Aorta (tissue), 5 donors: ENCODE data around the gene C2orf76. TPM values are rescaled to one million over a fixed set of nuclear protein-coding genes. Genes with fewer than 3 reads are reported as not detected.

Source experiments
- ATAC-seq: fragments of 200-7000 bp; cut with Tn5 transposase; one replicate; pipeline ENCODE4 v1.9.1; 2022; ENCODE audit warnings: moderate library complexity; ENCODE audit not compliant: low FRiP score
- DNase-seq, 2 donors: peaks; one replicate each; pipeline ENCODE4 v3.0.0-alpha.2; 2020
- H3K27ac ChIP-seq, 2 donors: one replicate each; pipeline ENCODE4 v1.5.1; 2013; ENCODE audit warnings: low read length in 2 of 2, mild to moderate bottlenecking in 2 of 2, moderate library complexity in 2 of 2, control low read depth in 1 of 2, inconsistent platforms in 1 of 2, low read depth in 1 of 2
- H3K27me3 ChIP-seq, 2 donors: one replicate each; pipeline ENCODE4 v1.6.1; 2013; ENCODE audit warnings: control low read depth in 1 of 2, low read length in 1 of 2, mild to moderate bottlenecking in 1 of 2, moderate library complexity in 1 of 2; ENCODE audit not compliant: insufficient read depth in 2 of 2, control insufficient read depth in 1 of 2
- H3K36me3 ChIP-seq, 2 donors: one replicate each; pipeline ENCODE4 v1.6.1; 2013; ENCODE audit warnings: control low read depth in 1 of 2, low read length in 1 of 2, mild to moderate bottlenecking in 1 of 2; ENCODE audit not compliant: insufficient read depth in 2 of 2, control insufficient read depth in 1 of 2
- H3K4me1 ChIP-seq, 2 donors: one replicate each; pipeline ENCODE4 v1.6.1; 2013; ENCODE audit warnings: low read length in 2 of 2, control low read depth in 1 of 2, mild to moderate bottlenecking in 1 of 2, moderate library complexity in 1 of 2; ENCODE audit not compliant: insufficient read depth in 2 of 2, control insufficient read depth in 1 of 2
- H3K4me3 ChIP-seq, 2 donors: one replicate each; pipeline ENCODE4 v1.5.1; 2013; ENCODE audit warnings: low read length in 2 of 2, control low read depth in 1 of 2, mild to moderate bottlenecking in 1 of 2
- H3K9me3 ChIP-seq: one replicate; pipeline ENCODE4 v1.6.1; 2013; ENCODE audit warnings: mild to moderate bottlenecking, low read length; ENCODE audit not compliant: control insufficient read depth
- WGBS, 2 donors: extraction: QIAGEN DNeasy Blood & Tissue Kit; methylation state at CpG; one replicate each; pipeline ENCODE4 v1.1.7; 2013; 5-methylcytosine and 5-hydroxymethylcytosine counted together
- intact Hi-C, 2 donors: fragments of 100-400 bp; cut with DNase I; formaldehyde crosslinking; loops; one replicate each; pipeline versions ENCODE4 v1.14.2 to v1.15.0; 2022
- polyA plus RNA-seq, 2 donors: library from polyadenylated mRNA; stranded (reverse); fragments of 200-250 nt; gene quantifications; one replicate each; pipeline ENCODE4 v1.2.3, GENCODE V29; 2013
- total RNA-seq, 2 donors: library from RNA; stranded (reverse); fragmentation: NEBNext Ultra II Directional; extraction: Animal tissue kit (Norgen Biotek cat#: 25700); gene quantifications; one replicate each; pipeline ENCODE4 v1.2.1, GENCODE V29; 2021
- donor health status: healthy with polysubstance abuse.
- donor health status: Bipolar disorder and iron deficiency.
- donor health status: DM: no; HTN: no; CAD: no.
- donor health status: DM: no; HTN: no; CAD: no.
- donor health status: DM: yes; HTN: yes; CAD: no.

The C2orf76 gene
- total and polyA plus RNA-seq, 4 donors, result 11.2 to 29.8 (median 15.0) TPM

DNA sequence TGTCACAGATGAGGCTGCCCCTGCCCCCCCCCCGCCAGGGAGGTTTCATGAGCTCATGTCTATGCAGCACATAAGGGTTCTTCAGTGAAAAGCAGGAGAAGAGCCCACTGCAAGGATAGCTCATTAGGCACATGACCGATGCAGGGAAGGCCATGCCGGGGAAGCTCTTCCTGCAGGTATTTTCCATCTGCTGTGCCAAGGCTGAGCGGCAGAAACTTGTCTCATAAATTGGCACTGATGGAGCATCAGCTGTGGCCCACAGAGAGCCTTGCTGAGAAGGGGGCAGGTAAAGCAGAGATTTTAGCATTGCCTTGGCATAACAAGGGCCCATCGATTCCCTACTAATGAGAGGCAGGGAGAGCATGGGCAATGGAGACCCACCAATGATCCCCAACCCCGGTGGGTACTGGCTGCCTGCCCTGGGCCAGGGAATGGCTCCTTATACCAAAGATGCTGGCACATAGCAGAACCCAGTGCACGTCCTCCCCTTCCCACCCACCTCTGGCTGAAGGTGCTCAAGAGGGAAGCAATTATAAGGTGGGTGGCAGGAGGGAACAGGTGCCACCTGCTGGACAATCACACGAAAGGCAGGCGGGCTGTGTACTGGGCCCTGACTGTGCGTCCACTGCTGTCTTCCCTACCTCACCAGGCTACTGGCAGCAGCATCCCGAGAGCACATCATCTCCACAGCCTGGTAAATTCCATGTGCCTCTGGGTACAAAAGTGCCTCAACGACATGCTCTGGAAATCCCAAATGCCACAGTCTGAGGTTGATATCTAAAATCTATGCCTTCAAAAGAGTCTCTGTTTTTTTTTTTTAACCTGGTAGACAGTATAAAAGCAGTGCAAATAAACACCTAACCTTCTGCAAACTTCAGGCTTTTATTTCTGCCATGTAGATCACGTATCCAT, 101.6 kb downstream of the C2orf76 start:
- H3K4me3 ChIP-seq, result no peak overlapping the region
- H3K4me1 ChIP-seq, result no peaks in the 10 kb centered on the region
- ATAC-seq (peak; percentile 40), DNase-seq (no peak)
- H3K36me3 ChIP-seq, result peaks cover 0 to 1% of the 10 kb centered on the region in 2 donors
- H3K9me3 ChIP-seq, result no peaks in the 10 kb centered on the region
- intact Hi-C loops, result loop anchor here in 1 of 2 donors (10.0 kb wide), 1 partner anchor 250 kb away; no protein-coding TSS in a partner anchor
- H3K27me3 ChIP-seq, result no peaks in the 10 kb centered on the region
- no peak overlapping the region for H3K27ac ChIP-seq
- 58 to 61% methylated on average over 13 of the region's 13 CpGs for WGBS, 2 donors

GRCh38 chr2:119263656-119264055, 103.0 kb downstream of the C2orf76 start:
- intact Hi-C loops, result loop anchor here in 1 of 2 donors (10.0 kb wide), 1 partner anchor 249 kb away; no protein-coding TSS in a partner anchor

GRCh38 chr2:119263025-119263424, 103.6 kb downstream of the C2orf76 start:
- Histone ChIP-seq H3K9me3 (no peaks in the 10 kb centered on the region), H3K27me3 (no peaks in the 10 kb centered on the region), H3K36me3 (peaks cover 0 to 1% of the 10 kb centered on the region in 2 donors), H3K27ac (no peak overlapping the region), H3K4me1 (no peaks in the 10 kb centered on the region), H3K4me3 (no peak overlapping the region)
- ATAC-seq (no peak), DNase-seq (no peak)
- intact Hi-C loops, result loop anchor here in 1 of 2 donors (10.0 kb wide), 1 partner anchor 248 kb away; no protein-coding TSS in a partner anchor
- 94 to 96% methylated on average over 23 of the region's 23 CpGs for WGBS, 2 donors

More at GRCh38 chr2:119263656-119264055, 103.0 kb downstream of the C2orf76 start:
- no peak overlapping the region for H3K27ac ChIP-seq
- no peaks in the 10 kb centered on the region for H3K4me1 ChIP-seq
- WGBS, 2 donors, result 70 to 74% methylated on average over 5 of the region's 5 CpGs
- ATAC-seq, result no peak
- no peaks in the 10 kb centered on the region for H3K27me3 ChIP-seq
- peaks cover 0 to 1% of the 10 kb centered on the region in 2 donors for H3K36me3 ChIP-seq
- DNase-seq, result peak in 1 of 2 donors; percentile 65
- H3K4me3 ChIP-seq, result no peak overlapping the region
- H3K9me3 ChIP-seq, result no peaks in the 10 kb centered on the region

DNA sequence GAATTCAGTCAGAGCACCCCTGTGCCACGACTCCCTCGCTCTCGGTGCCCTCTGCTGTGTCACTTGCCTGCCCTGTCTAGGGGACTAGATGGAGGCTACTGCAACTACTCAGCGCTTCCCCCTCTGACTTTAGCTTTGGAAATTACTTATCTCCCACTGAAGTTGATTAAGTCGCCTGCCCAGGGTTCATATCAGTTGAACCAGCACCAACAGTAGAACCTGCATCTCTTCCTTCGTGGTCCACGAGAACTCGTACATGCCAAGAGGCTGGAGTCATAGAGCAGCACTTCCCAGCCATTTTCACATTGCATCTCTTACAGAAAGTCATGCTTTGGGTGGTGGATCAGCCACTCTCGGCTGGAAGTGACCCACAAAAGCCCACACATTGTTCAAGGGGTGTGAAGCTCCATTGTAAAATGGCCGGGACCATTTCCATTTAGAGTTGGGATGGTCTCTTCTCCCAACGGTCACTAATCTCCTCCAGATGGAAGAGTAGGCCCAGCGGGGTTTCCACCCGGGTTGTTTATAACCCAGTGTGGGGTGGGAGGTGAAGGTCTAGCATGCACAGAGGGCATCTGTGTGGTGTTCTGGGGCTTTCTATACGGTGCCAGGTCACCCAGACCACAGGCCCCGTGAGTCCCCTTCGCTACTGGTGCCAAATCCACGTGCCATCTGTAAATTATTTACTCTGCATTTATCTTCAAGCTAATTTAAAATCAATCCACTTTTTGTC, 105.0 kb downstream of the C2orf76 start:
- intact Hi-C loops, result loop anchor here in 1 of 2 donors (10.0 kb wide), 1 partner anchor 247 kb away; no protein-coding TSS in a partner anchor
- H3K4me1 ChIP-seq, result no peaks in the 10 kb centered on the region

DNA sequence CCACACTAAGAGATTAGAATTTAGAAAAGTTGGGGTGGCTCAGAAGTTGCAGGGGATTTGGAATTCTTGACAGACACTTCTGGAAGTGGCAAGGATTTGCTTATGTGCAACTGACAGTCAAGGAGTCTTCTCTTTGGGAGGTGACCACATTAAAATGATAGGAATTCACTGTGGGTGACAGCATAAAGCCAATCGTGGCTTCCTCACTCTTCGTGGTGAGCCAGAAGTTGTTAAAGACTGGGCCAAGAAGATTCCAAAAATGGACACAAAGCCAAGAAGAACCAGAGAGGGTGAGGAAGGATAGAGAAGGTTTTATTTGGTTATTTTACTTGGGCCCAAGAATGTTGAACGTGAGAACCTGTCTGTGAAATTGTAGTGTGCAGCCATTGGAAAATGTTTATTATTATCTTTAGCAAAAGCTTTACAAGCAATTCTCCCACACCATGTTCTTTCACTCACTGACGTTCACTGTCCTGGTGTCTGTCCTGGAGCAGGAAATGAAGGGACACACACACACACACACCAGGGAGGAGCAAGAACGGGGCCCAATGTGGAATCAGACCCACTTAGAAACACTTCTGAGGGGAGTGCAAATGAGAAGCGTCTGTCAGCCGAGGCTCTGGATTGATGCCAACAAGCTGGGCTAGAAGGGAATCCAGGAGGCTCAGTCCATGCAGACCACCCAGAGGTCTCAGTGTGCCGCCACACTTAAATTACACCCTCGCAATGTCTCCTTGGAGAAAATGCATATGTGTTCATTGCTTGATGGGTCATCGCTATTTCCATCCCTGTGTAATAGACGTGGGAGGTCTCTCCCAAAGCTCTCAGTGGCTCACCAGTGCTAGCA, 105.8 kb downstream of the C2orf76 start:
- 67 to 69% methylated on average over 11 of the region's 11 CpGs for WGBS, 2 donors
- no peak for DNase-seq
- no peaks in the 10 kb centered on the region for H3K27me3 ChIP-seq

More for the DNA sequence above, 105.0 kb downstream of the C2orf76 start:
- H3K27ac ChIP-seq, result no peak overlapping the region
- no peak for ATAC-seq
- H3K9me3 ChIP-seq, result no peaks in the 10 kb centered on the region
- H3K36me3 ChIP-seq, result peaks cover 0 to 1% of the 10 kb centered on the region in 2 donors
- 87 to 91% methylated on average over 17 of the region's 17 CpGs for WGBS, 2 donors
- no peak for DNase-seq
- H3K4me3 ChIP-seq, result no peak overlapping the region
- H3K27me3 ChIP-seq, result no peaks in the 10 kb centered on the region

DNA sequence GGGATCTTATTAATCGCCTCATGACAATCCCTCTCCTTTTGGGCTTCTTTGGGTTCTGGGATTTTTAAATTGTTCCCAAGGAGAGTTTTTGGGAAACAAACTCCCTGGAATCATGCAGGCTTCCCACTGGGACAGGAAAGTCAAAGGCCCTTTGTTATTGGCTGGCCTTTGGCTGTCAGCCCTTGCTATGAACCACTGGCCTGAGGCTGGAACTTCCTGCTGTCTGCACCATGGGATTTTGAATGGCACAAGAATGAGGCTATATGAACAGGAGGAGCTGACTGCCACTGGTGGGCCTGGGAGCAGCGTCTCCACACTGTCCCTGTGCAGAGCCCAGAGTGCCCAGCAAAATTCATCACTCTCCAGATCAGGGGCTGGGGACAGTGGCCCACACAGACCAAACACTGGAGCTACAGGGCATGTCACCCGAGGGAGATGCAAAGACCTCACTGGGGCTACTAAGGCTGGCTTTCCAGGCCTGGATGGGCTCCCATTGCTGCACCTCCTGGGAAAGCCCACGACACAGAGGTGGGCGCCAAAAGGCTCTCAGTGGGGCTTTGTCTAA, 107.3 kb downstream of the C2orf76 start:
- no peak overlapping the region for H3K4me3 ChIP-seq
- no peaks in the 10 kb centered on the region for H3K4me1 ChIP-seq
- DNase-seq (no peak), ATAC-seq (no peak)
- H3K36me3 ChIP-seq, result peaks cover 0 to 3% of the 10 kb centered on the region in 2 donors
- H3K27me3 ChIP-seq, result no peaks in the 10 kb centered on the region
- no peak overlapping the region for H3K27ac ChIP-seq
- intact Hi-C loops, result no loop called here
- no peaks in the 10 kb centered on the region for H3K9me3 ChIP-seq
- WGBS, 2 donors, result 80 to 85% methylated on average over 5 of the region's 5 CpGs

More for the DNA sequence above, 105.8 kb downstream of the C2orf76 start:
- Histone ChIP-seq H3K4me1 (no peaks in the 10 kb centered on the region), H3K27ac (no peak overlapping the region), H3K36me3 (peaks cover 0 to 2% of the 10 kb centered on the region in 2 donors), H3K4me3 (no peak overlapping the region), H3K9me3 (no peaks in the 10 kb centered on the region)
- intact Hi-C loops, result loop anchor here in 1 of 2 donors (10.0 kb wide), 1 partner anchor 246 kb away; no protein-coding TSS in a partner anchor
- no peak for ATAC-seq

DNA sequence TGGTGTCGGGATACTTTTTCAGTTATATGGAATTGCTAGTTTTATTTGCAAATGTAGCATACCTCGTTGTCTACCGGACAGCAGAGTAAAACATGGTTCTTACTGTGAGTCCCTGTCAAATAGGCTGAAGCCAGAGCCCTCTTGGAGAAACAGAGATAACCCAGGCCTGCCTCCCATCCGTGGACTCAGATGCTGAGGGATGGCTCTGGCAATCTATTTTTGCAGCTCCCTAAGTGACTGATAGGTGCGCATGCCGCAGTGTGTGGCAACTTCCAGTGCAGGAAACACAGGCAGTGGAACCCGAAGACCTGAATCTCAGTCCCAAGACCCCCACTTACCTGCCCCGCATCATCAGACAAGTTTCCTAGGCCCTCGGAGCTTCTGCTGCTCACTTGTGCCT, 109.4 kb downstream of the C2orf76 start:
- DNase-seq (peak in 1 of 2 donors; percentile 35), ATAC-seq (no peak)
- Histone ChIP-seq H3K9me3 (no peaks in the 10 kb centered on the region), H3K4me1 (no peaks in the 10 kb centered on the region), H3K36me3 (peaks cover 0 to 1% of the 10 kb centered on the region in 2 donors), H3K27me3 (no peaks in the 10 kb centered on the region), H3K27ac (no peak overlapping the region), H3K4me3 (no peak overlapping the region)
- WGBS, 2 donors, result 93 to 94% methylated on average over 9 of the region's 9 CpGs
- intact Hi-C loops, result no loop called here

DNA sequence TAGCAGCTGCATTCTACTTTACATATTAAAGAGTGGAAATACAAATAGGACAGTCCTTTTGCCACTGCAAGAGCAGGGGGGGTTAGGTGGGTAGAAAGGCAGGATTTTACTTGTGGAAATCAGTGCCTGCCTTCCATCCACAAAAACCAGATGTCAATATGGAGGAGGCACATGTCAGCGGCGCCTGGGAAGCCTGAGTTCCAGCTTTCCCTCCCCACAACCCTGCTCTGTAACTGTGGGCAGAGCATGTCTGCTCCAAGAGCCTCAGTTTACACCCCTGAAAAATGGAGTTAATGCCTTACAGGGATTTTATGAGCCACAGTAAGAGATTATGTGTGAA, 110.1 kb downstream of the C2orf76 start:
- Histone ChIP-seq H3K27me3 (no peaks in the 10 kb centered on the region), H3K4me3 (no peak overlapping the region), H3K36me3 (peaks cover 0 to 1% of the 10 kb centered on the region in 2 donors), H3K27ac (no peak overlapping the region), H3K4me1 (no peaks in the 10 kb centered on the region), H3K9me3 (no peaks in the 10 kb centered on the region)
- DNase-seq (no peak), ATAC-seq (no peak)
- intact Hi-C loops, result no loop called here
- 90% methylated on average over 2 of the region's 2 CpGs for WGBS, 2 donors
